HG03460 (cell line): ENCODE measurements around the gene E4F1.

Source experiments
- ATAC-seq: cut with Tn5 transposase; IDR thresholded peaks from one replicate; pipeline ENCODE4 v1.9.1; 2021; ENCODE audit not compliant: unreplicated experiment

Gene E4F1

DNA sequence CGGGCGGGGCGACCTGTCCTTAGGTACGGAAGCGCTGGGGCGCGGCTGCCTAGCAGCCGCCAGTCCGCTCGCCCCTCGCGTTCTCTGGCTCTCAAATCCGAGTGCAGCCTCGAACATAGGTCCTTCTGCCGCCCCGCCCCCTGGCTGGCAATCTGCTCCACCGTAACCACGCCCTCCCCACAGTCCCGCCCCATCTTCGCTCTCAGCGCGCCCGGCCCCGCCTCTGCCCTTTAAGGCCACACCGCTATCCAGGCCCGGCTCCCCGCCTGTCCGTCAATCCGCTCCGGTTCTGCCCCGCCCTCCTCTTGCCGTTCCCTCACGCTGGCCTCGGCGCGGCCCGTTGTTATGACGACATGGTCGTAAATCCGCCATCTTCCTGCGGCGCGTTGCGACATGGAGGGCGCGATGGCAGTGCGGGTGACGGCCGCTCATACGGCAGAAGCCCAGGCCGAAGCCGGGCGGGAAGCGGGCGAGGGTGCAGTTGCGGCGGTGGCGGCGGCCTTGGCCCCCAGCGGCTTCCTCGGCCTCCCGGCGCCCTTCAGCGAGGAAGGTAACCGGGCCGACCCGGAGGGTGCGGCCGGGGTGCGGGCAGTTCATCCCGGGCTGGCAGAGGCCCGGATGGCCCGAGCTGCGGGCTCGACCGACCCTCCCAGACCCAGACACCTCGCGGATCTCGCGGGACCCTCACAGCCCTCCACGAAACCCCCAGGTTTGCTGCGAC, at the start of gene E4F1:
Gene E4F1, plus strand, starts transcription at position 371 of the 721 bp plus-strand sequence. Its CDS starts 23 bp downstream, at position 394.
- peak; percentile 95 for ATAC-seq

DNA sequence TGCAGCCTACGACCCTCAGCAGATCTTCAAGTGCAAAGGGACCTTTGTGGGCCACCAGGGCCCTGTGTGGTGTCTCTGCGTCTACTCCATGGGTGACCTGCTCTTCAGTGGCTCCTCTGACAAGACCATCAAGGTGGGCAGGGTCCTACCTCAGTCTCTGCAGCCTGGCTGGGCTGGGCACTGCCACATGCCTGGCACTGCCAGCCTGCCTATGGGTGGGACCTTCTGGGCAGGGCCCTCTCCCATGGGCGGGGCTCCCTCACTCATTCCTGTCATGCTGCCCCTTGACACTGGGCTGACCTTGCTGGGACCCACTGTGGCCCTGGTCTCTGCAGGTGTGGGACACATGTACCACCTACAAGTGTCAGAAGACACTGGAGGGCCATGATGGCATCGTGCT, 49.5 kb upstream of the E4F1 start:
- no peak for ATAC-seq

GRCh38 chr16:2174396-2175131, 48.8 kb upstream of the E4F1 start:
- ATAC-seq = no peak

DNA sequence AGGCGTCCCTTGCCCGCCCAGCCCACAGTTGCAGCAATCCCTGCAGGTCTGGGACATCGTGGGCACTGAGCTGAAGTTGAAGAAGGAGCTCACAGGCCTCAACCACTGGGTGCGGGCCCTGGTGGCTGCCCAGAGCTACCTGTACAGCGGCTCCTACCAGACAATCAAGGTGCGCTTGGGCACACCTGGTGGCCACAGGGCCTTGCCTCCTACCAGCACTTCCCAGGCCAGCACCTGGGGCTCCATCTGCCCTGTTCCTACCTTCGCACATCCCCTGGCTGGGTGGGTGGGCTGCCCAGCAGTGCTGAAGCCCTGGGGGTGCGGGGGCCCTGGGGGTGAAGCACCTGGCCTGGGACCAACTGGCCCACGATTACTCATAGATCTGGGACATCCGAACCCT, 47.9 kb upstream of the E4F1 start:
- ATAC-seq = no peak

- no peak for ATAC-seq
Observed at GRCh38 chr16:2176047-2176446, 47.3 kb upstream of the E4F1 start.

- ATAC-seq = no peak
Observed at GRCh38 chr16:2177101-2177500, 46.3 kb upstream of the E4F1 start.

DNA sequence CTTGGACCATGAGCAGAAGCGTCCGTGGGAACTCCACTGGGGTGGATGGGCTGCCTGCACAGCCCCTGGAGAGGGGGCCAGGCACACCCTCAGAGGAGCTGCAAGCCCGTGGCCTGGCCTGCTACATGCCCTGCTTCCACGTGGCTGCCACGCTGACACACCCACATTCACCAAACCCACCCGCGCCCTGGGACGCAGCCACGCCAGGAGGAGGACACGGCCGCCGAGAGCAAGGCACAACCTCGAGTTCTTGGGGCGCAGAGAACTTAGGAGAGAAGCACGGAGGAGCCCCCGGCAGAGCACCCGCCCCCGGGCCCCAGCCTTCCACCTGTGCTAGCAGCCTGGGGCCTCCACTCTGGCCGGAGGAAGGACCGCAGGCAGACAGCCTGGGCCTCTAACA, 45.8 kb upstream of the E4F1 start:
- no peak for ATAC-seq

DNA sequence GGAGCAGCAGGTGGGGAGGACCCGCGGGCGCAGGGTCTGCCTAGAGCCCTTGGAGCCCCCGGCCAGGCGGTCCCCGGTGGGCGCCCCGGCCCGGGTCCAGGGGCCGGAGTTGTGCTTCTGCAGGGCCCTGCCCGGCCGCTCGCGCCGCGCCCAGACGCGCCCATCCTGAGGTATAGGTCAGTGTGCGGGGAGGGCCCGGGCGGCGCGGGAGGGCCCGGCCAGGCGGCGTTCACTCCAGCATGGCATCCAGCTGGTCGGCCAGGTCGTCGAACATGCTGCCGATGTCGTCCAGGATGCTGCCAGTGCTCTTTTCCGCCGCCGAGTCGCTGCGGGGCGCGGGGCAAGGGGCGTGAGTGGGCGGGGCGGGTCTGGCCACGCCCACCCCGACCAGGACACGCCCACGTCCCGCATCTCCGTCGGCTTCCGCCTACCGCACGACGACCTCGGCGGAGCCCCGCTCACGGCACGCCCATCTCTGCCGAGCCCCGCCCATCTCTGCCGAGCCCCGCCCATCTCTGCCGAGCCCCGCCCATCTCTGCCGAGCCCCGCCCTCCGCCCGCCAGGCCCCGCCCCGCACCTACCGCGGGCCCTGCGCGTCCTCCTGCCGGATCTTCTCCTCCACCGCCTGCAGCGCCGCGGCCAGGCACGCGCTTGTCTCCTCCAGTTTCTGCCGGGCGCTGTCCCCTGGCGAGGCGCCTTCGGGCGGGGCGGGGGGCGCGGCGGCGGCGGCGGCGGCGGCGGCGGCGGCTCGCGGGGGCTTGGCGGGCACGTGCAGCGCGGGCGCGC, 44.9 kb upstream of the E4F1 start:
- no peak for ATAC-seq

- ATAC-seq = no peak
Observed at GRCh38 chr16:2179107-2179501, 44.3 kb upstream of the E4F1 start.

- ATAC-seq = no peak
Observed at GRCh38 chr16:2179576-2179975, 43.8 kb upstream of the E4F1 start.

- no peak for ATAC-seq
Observed at GRCh38 chr16:2180461-2180860, 42.9 kb upstream of the E4F1 start.

DNA sequence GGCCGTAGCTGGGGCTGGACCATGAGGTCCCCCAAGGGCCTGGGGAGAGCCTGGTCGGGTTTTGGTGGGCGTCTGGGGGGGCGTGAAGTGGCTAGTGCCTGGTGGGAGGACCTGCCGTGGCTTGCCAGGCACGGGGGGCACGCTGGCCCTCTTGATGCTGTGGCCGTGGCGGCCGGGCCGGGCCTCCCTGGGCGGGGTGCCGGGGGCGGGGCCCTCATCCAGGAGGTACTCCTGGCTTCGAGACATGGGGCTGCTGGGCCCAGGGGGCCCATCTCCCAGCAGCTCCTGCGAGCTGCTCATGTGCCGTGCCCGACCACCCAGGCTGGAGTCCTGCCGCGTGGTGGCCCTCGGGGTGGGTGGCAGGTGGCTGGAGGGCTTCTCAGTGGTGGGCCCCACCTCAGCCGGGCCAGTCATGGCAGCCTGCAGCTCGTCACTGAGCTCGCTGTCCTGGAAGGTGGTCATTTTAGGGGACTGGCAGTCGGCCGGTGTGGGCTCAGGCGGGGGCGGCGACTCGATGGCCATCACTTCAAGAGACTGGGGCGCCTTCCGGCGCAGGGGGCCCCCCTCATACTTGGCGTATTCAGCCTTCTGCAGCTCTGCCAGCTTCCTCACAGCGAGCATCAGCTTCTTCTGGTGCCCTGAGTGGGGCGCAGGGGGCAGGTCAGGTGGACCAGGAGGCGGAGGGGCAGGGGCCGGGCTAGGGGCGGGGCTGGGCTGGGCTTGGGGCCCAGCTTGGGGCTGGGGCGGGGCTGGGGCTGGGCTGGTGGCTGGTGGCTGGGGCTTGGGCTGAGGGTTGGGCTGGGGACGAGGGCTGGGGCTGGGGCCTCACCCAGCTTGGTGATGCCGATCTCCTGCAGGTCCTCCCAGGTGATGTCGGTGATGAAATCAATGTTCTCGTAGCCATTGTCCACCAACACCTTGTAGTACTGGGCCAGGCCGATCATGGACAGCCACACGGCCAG, 42.1 kb upstream of the E4F1 start:
- ATAC-seq = no peak

DNA sequence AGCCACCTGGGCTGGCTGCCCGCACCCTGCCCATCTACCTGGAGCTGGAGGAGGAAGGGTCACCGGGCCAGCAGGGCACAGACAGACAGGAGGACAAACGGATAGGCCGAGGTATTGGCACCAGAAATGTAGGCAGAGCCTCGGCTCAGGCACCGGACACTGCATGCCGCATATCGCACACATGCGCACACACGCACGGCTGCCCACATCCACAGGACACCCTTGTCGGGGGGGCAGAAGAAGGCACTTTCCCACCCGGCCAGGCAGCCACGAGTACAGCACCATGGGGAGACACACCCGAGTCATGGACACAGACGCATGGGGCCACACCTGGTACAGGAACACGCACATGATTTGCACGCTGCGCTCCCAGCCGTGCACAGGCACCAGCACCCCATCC, 41.4 kb upstream of the E4F1 start:
- ATAC-seq = no peak

DNA sequence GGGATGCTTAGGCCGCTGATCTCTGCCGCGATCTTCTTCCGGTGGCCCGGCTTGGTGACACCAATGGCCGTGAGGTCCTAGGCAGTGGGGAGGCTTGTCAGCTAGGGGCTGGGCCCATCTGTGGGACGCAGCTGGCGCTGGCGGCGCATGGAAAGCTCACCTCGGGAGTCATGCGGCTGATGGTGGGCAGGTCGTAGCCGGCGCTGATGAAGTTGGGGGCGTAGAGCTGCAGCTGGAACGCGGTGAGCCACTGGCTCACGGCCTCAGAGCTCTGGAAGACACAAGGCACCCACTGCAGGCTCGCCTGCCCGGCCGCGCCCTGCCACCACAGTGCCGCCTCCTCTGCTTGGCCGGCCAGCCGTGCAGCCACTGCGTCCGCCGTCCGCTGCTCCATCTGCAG, 39.7 kb upstream of the E4F1 start:
- no peak for ATAC-seq

- ATAC-seq = no peak
Observed at GRCh38 chr16:2184346-2184745, 39.0 kb upstream of the E4F1 start.

GRCh38 chr16:2184962-2185361, 38.4 kb upstream of the E4F1 start:
- ATAC-seq = no peak

DNA sequence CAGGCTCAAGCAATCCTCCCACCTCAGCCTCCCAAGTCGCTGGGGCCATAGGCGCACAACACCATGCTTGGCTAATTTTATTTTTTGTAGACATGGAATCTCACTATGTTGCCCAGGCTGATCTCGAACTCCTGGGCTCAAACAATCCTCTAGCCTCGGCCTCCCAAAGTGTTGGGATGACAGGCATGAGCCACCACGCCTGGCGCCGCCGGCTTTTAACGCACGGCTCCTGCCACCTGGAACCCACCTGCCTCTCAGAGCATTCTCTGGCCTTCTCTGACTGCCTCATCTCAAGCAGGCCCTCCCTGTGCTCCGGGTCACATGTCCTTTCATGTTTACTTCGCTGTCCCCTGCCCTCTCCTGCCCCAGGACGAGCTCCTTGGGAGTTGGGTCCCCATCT, 37.3 kb upstream of the E4F1 start:
- ATAC-seq = no peak

DNA sequence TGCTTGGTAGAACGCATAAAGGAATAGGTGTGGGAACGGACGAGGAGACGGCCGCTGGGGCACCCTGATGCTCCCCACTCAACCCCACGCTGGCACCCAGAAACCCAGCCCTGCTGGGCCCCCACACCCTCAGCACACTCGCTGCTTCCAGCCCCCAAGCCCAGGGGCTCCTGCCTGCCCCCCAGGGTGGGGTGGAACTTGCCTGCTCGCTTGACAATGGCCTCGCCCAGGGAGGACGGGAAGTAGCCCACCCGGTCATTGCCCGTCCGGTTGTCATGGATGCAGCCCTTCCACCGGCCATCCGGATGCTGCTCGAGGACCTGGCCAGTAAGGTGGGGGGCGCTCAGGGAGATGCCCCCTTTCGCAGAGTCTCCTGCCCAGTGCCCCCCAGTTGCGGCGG, 36.9 kb upstream of the E4F1 start:
- ATAC-seq = no peak

- ATAC-seq = no peak
Observed at GRCh38 chr16:2187212-2187611, 36.2 kb upstream of the E4F1 start.

DNA sequence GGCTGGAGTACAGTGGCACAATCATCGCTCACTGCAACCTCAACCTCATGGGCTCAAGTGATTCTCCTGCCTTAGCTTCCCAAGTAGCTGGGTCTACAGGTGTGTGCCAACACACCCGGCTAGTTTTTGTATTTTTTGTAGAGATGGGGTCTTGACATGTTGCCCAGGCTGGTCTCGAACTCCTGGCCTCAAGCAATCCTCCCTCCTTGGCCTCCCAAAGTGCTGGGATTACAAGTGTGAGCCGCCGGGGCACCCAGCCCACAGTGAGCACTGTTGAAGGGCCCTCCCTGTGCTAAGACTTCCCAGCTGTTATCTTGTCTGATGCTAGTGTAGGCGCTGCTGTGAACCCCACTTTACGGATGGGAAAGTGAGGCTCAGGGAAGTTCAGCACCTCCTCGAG, 35.0 kb upstream of the E4F1 start:
- ATAC-seq = no peak
